Right lung (tissue), 5 donors: Measurements from ENCODE around the gene INTS6L. TPM values are rescaled to one million over a fixed set of nuclear protein-coding genes. Genes with fewer than 3 reads are reported as not detected.
"Not testable (repeated sequence)": the region's sequence is repeated elsewhere in the genome, so short reads cannot be mapped to it uniquely, and the experiment has no call there.

Source experiments
- DNase-seq, 2 donors: peaks; one replicate each; pipeline ENCODE4 v3.0.0-alpha.2; 2013
- polyA plus RNA-seq, 5 donors: library from polyadenylated mRNA; unstranded; fragments of 120-200 nt; gene quantifications; one replicate each; pipeline versions ENCODE4 v1.2.1 to v1.2.3, GENCODE V29; 2013; ENCODE audit warnings: inconsistent platforms in 1 of 5, low replicate concordance in 1 of 5; ENCODE audit not compliant: insufficient read length in 5 of 5, insufficient read depth in 1 of 5

INTS6L gene
- polyA plus RNA-seq, 5 donors = 28.3 to 43.4 (median 38.5) TPM

DNA sequence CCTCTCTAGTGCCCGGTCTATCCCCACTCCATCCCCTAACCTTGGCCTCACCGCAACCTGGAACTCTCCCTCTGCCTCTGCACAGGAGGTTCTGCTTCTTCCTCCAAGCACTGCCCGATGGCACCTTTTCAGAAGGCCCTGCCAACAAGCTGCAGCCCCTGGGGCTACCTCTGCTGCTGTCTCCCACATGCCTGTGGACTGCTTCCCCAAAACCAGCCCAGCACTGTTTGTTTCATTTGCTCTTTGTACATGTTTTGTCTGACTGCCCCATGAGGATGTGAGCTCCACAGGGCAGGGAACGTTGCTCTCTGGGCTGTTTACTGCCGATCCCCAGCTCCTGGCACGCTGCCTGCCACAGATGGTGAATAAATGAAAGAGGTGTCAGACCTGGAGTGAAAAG lies 85.4 kb downstream of the INTS6L start:
- DNase-seq = no peak

DNA sequence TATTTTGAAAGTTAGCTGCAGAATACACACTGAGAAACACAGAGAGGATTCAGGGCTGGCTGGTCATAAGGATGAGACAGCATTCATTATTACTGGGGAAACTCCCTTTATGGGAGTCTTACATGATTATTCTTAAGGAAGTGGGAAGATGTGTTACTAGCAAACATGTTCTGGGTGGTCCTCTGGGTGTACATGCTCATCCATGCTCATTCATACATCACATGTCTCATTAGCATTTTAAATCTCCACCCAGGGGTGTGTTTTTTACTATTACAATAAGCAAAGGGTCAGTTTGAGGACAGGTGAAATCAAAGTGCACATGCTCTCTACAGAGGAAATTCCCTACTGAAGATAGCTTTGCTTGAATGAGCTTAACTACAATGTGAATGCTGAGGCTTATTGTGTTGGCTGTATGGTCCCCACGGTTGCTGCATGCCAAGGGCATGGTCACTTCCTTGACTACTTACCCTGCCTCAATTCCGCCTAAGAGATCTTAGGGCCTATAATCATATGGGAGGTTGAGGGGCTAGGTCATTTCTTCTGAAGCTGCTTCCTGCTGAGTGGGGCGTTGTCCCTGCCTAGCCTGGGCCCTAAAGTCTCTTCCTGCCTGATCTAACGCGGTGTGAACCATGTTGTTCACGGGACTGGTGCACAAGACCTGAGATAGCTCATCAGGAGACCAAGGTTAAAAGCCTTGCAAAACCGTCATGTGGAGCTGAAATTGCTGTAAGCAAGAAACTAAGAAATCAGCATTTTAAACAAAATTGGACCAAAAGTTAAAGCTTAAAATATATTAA lies 104.1 kb downstream of the INTS6L start:
- DNase-seq = not testable (repeated sequence)

DNA sequence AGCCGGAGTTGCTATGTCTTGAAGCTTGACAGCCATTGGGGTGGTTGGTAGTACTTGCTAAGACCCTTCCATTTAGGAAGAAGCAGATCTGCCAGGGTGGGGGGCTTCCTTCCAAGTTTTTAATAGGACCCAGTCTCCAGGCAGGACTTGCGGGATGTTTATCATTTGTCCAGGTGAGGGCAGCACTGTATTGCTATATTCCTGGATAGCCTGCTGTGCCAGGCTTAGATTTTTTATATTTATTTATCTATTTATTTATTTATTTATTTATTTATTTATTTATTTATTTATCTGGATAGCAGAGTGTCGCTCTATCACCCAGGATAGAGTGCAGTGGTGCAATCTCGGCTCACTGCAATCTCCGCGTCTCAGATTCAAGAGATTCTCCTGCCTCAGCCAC lies 105.5 kb downstream of the INTS6L start:
- no peak for DNase-seq

DNA sequence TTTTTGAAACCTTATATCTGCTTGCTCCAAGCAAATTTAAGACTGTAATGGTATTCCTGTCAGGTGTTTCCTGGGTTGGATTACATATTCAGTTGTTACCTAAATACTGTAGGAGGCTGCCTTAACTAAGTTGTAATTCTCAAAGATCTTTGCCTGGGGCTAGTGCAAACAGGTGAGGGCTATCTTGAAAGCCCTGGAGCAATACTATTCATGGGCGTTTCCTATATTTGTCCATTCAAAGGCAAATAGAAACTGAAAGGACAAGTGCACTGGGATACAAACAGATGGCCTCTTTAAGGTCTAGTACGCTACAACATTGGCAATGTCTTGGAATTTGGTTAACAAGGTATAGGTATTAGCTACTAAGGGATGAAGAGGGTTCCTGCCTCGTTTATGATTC lies 108.9 kb downstream of the INTS6L start:
- DNase-seq = no peak

Other genes with a start within 250 kb of the INTS6L start
- gene ETDC, start 211.2 kb upstream of the INTS6L start, polyA plus RNA-seq = under 1 TPM in 1 of 5 donors, not detected in 4; 0.69 TPM
- gene ZNF75D, start 176.6 kb upstream of the INTS6L start, polyA plus RNA-seq = 10 to 100 TPM; 22.6 to 28.9 (median 28.7) TPM
- gene ZNF449, start 175.9 kb upstream of the INTS6L start, polyA plus RNA-seq = 10 to 100 TPM in 4 of 5 donors, 1 to 10 TPM in 1; 9.1 to 16.7 (median 11.6) TPM
- gene SMIM10L2A, start 98.7 kb upstream of the INTS6L start, polyA plus RNA-seq = 1 to 10 TPM; 6.2 to 9.6 (median 7.6) TPM
- gene CT45A1, start 193.0 kb downstream of the INTS6L start, polyA plus RNA-seq = 10 to 100 TPM in 2 of 5 donors, 1 to 10 TPM in 3; 6.7 to 16.9 (median 7.7) TPM
- 10 to 100 TPM in 3 of 5 donors, not detected in 2; 16.7 to 25.1 (median 17.0) TPM for gene CT45A3, start 247.5 kb downstream of the INTS6L start, polyA plus RNA-seq